Endometrial microvascular endothelial cells (primary cell): ENCODE results near the gene HLCS. TPM values are rescaled to one million over a fixed set of nuclear protein-coding genes. Genes with fewer than 3 reads are reported as not detected.

ENCODE experiments used
- in situ Hi-C: cut with HindIII; loops from 2 replicates; pipeline ENCODE4 v1.10.0; 2017; ENCODE audit warnings: low sequenced_read_pairs, low pct_unique_long_range_greater_than_20kb; ENCODE audit errors: inconsistent ontology term
- total RNA-seq: library from RNA; depleted of rRNA; stranded (reverse); fragments of >200 nt; gene quantifications from one replicate; pipeline ENCODE4 v1.2.3, GENCODE V29; 2015; ENCODE audit errors: inconsistent ontology term

HLCS gene
- total RNA-seq, 1 donor from 2014 or later, result 29.3 TPM

DNA sequence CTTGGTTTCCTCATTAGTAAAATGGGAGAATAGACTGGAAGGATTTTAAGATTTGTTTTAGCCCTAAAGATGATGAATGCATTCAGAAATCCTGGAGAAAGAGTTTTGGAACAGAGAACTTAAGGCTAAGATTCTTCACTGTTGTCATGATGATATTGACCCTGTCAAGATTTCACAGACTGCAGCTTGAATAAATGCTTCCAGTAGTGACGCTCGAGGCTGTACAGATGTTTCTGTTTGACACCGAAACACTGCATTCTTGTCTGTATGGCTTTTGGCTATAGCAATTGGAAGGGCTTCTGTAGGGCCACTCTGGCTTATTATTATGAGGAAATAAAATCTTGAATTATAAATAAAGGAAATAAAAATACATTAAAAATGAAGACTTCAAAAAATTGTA is 241.8 kb downstream of the HLCS start:
- in situ Hi-C loops, result no loop called here

DNA sequence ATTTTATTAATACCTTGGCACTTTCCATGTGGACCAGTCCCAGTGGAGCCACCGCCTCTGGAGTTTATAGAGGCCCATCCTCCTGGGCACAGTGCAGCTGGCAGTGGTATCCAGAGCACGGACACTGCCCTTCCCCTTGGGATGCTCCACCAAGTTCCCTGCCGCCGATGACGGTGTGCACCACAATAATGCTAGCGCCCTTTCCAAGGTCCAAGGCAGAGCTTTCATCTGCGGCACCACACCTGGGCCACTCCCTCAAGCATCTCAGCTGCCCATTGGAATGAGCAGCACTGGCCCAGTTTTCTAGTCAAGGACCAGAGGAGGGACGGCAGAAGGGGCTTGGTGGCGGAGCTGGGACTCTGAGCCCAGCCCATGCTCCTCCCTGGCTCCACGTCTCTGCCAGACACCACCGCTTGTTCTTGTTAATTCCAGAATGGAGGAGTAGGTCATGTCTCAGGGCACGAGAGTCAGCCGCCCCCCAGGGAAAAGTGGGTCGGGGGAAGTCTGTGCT is 243.0 kb downstream of the HLCS start:
- in situ Hi-C loops, result no loop called here

DNA sequence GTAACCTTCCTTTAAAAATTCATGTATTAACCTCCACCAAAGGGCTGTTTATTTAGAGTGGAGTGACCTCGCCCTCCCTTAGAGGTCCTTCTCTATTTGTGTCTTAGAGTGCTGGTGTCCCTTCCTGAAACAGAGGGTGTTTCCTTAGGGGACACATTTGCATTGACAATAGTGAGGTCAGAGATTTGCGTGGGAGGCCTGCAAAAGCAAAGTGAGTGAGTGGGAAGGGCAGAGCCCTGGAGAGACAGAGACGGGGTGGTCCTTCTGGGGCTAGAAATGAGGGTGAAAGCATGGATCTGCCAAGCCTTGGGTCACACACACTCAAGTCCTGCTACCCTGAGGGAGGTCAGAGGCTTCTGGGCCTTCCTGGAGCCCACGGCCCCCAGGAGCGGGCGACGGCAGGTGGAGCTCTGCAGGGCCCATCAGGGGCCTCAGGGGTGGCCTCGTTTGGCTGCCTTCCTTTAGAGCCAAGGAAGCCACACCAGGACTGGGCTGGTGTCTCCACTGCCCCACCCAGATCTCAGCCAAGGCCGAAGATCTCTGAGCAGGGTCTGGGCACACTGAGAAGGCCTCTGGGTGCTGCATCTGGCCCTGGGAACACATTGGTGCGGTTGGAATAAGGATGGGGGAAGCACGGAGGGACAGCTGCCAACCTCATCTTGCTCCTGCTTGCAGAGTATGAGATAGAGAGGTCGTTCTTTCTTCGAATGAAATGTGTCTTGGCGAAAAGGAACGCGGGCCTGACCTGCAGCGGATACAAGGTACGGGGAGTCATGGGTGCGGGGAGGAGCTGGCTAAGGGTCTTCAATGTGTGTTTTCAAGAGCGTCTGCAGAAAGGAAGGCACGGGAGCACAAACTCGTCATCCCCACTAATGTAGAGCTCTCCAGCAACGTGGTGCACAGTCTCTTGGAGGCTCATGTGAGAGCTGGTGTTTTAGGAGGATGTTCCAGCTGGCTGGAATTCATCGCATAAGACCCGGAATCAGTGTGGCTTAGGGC is 243.8 kb downstream of the HLCS start:
- in situ Hi-C loops, result no loop called here

DNA sequence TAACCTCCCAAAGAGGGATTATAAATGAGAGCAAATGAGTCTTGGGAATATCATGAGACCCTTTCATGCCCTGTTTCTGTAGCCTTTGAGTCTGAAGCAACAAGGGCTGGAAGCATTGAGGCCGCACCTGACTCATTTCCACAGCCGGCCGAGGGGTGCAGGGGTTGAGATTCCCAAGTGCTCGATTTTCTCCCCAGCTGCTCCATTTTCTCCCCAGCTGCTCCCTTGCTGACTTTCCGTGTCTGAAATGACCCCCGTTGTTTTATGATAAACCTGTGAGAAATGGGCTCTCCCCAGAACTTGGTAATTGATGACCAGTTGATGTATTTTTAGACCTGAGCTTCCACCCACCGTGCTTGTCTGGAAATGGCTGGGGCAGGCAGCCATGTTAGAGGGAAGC is 244.7 kb downstream of the HLCS start:
- in situ Hi-C loops, result no loop called here

DNA sequence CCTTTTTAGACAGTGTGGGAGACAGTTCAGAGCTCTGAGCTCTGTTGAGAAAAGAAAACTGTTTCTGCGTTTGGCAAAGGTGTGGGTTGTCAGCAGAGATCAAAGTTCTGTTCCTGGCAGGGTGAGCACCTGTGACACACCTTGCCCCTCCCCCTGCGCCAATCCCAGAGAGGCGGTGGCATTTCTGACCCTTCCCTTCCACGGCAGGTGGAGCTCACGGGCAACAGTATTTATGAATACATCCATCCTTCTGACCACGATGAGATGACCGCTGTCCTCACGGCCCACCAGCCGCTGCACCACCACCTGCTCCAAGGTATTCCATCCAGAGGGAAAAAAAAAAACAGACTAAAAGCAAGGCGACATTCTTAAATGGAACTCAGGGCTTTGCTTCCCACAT is 246.9 kb downstream of the HLCS start:
- in situ Hi-C loops, result no loop called here

DNA sequence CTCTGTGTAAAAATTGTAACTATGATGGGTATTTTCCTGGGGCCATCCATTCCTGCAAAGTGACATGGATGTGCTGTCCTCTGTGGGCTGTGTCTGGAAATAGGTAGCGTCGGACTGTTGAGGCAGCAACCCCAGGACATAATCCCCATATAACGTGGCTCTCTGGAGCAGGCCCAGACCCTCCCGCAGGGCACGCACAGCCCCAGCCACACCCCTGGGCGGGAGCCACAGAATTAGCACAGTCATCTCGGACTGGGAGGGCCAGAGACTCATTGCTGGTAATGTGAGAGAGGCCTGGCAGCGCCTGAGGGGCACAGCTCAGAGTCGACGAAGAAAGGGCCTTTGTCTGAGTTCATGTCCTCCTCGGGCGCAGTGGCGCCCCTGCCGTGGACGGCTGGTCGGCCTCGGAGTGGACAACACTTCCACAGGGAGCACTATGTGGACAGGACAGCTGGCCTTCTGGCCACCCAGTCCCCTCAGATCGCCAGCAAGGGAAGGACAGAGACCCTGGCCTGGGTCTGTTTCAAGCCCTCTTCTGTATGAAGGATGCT is 247.4 kb downstream of the HLCS start:
- in situ Hi-C loops, result no loop called here

DNA sequence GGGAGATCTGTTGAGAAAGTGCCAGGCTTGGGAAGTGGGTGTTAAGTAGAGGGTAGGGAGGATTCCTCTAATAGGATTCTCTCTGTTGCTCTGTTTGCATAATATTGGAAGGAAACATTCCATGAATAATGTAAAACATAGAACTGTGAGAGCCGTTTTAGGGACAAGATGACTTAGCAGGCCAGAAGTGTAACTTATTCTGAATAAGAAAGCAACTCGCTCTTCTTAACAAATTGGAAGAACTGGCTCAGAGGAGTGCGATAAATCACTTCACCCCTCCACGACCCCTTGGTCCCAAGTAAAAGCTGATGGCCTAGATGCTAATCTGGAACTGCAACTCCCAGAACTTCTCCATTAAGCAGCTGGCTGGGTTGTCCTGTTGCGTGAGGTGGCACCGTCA is 248.5 kb downstream of the HLCS start:
- in situ Hi-C loops, result no loop called here

DNA sequence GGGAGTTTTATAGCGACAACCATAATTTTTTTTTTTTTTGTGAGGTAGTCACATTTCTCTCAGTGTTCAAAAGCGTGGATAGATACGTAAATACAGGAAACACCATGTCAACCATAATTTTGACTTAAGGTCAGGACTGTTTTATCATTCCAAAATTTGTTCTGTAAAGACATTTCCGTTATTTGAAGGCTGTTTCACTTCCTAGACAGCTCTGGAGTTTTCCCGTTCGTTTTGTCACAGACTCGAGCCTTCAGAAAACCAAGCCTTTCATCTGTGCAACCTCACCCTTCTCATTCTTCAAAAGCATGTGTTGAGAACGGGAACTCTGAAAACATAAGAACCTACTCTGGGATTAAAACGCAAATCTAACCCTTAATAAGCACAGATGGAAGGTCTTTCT is 249.6 kb downstream of the HLCS start:
- in situ Hi-C loops, result no loop called here

DNA sequence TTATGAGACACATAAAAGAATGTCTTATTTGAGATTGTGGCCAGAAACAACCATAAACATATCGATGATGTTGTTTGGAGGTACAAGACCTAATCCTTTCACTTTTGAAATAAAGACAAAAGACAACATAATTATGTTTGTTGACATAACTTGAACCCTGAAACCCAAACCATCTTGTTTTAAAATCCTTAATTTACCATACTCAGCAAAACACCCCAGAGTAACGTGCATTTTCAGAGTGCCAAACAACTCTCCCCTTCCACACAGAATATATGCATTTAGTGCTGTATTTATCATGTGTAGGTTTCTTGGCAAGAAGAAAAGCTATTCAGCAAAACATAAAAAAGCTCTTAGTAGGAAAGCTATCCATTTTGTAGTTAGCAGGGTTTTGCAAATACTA is 250.1 kb downstream of the HLCS start:
- in situ Hi-C loops, result no loop called here

DNA sequence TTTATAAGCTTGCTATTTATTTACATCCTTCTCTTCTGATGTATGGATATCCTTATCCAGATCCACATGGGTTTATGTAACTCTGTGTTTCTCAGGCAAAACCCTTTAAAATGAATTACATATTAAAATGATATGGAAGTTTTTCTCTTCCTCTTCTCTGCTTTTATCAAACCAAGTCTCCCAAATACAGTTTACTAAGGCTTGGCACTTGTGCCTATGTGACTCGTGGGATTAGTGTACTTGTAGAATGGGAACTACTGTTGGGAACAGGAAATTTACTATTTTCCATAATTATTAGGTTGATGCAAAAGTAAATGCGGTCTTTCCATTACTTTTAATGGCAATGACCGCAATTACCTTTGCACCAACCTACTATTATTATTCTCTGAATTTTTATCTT is 252.7 kb downstream of the HLCS start:
- in situ Hi-C loops, result no loop called here

DNA sequence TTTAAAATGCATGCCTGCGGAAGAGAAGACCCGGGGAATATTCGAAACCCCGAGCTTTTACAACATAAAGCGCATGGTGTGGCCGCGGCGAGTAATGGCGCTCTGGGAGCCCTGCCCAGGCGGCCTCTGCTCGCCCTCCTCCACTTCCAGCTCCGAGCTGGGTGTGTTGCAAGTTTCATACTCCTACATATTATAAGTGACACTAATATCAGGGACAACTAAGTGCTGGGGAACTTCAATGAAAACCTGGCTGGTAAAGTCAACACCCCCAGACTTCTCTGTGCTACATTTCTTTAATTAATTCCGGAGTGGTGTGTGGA is 255.8 kb downstream of the HLCS start:
- in situ Hi-C loops, result no loop called here

DNA sequence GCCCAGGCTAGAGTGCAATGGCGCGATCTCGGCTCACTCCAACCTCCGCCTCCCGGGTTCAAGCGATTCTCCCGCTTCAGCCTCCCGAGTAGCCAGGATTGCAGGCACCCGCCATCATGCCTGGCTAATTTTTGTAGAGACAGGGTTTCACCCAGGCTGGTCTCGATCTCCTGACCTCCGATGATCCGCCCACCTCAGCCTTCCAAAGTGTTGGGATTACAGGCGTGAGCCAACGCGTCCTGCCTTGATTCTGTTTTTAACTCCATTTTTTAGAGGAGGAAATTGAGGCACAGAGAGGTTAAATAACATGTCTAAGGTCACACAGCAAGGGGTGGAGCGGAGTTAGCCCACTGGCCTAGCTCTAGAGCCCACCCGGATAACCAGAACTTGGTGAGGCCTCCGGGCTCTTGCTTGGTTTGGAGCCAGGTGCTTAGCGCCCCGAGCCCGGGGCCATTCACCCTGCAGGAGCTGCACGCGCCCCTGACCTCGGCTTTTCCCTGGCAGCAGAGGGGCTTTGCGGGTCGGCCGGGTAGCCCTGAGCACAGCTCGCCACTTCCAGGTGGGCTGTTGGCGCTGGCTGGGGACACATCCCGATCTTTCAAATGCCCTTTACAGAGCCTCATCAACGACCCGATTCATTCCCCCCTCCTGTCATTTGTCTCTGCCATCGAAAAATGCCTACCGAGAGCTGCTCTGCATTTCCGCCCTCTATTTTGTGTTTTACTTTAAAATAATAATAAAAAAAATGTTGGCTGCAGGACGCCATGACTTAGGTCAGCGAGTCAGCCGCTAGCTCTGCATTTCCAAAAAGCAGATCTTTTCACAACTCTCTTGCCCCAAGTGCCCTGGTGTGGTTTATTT is 256.4 kb downstream of the HLCS start:
- in situ Hi-C loops, result no loop called here

DNA sequence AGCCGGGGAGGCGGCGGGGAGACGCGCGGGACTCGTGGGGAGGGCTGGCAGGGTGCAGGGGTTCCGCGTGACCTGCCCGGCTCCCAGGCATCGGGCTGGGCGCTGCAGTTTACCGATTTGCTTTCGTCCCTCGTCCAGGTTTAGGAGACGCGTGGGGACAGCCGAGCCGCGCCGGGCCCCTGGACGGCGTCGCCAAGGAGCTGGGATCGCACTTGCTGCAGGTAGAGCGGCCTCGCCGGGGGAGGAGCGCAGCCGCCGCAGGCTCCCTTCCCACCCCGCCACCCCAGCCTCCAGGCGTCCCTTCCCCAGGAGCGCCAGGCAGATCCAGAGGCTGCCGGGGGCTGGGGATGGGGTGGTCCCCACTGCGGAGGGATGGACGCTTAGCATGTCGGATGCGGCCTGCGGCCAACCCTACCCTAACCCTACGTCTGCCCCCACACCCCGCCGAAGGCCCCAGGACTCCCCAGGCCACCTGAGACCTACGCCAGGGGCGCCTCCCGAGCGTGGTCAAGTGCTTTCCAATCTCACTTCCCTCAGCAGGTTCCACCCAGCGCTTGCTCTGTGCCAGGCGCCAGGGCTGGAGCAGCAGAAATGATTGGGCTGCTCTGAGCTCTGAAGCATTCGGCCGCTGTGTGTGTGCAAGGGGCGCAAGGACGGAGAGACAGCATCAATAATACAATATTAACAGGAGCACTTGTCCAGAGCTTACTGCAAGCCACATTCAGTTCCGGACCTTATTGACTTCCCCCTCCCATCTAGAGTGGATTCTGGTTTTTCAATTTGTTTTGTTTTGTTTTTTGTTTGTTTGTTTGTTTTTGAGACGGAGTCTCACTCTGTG is 257.2 kb downstream of the HLCS start:
- in situ Hi-C loops, result no loop called here

DNA sequence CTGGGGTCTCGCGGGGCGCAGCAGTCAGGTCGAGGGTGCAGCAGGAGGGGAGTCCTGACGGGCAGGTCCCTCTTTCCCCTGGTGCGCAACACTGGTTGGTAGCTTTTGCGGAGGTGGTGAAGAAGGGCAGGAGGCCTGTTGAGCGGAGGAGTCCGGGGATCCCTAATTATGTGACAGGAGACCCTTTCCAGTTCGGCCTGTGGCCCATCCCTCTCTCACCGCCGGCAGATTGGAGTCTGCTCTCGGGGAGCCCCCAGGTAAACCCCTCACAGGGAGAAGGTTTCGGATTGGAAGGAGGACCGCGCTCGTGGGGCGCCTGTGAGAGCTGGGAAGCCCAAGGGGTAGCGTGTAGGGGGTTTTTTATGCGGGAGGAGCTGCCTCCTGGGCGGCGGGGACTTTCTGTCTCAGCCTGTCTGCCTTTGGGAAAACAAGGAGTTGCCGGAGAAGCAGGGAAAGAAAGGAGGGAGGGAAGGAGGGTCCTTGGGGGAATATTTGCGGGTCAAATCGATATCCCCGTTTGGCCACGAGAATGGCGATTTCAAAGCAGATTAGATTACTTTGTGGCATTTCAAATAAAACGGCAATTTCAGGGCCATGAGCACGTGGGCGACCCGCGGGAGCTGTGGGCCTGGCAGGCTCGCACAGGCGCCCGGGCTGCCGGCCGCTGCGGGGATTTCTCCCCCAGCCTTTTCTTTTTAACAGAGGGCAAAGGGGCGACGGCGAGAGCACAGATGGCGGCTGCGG is 258.0 kb downstream of the HLCS start:
- in situ Hi-C loops, result no loop called here

DNA sequence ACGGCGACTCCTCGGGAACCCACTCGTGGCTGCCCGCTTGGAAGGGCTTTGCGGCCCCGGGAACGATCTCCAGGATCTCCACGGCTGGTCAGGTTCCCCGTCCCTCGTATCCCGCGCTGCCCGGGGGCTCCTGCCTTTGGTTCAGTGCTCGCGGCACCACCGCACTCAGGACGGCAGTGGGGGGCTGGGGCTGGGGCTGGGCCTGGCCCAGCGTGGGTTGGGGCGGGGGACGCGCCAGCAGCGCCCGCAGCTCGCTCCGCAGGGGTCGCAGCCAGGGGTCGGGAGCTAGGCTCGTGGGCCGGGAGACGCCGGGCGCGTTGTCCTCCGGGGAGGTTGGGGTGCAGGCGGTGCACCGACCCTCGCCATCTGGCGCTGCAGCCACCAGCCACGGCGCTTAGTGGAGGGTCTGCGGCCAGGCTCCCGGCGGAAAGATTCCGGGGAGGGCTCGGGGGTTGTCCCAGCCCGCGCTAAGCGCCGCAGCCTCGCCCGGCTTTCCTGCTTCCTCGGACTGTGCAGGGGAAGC is 258.6 kb downstream of the HLCS start:
- in situ Hi-C loops, result no loop called here

DNA sequence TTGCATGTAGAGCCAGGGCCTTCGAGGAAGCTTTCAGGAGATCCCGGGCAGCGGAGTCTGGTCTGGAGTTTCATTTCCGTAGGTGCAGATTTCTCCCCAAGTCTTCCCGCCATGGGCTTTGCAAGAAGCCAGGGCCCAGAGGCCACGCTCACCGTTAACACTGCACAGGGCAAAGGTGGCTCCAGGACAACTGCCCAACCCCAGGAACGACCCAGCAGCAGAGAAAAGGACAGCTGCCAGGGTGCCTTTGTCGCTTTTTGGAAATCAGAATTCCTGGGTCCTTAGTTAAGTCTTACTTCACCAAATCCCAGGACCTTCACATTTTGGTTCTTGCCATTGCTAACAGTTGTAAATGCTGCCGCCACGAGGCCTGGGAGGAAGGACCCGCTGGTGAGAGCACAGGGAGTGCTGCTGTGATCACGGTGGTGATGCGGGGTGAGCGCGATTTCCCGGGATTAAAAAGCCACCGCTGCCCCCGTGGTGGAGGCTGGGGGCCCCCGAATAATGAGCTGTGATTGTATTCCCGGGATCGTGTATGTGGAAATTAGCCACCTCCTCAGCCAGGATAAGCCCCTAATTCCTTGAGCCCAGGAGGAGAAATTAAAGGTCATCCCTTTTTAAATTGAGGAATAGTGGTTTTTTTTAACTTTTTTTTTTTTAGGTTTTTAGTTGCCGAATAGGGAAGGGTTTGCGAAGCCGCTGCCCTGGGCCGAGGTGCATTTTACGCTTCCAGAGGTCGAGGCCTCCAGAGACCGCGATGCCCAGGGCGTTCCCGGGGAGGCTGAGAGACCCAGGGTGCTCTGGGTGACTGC is 259.3 kb downstream of the HLCS start:
- in situ Hi-C loops, result no loop called here

DNA sequence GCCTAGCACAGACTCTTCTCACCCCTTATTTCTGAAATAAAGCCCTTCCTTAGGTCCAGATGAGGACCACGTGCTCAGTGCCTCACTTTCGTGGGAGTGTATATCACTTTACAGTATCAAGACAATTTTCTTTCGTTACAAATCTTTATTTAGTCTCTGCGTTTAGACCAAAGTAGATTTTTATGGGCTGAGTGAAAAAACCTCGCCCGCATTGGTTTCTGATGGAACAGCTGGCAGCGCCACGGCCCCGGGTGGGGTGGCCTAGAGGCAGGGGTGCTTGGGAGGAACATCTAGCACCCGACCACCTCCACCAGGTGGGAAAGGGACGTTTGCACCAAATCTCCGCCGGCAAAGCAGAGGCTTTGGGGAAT is 260.0 kb downstream of the HLCS start:
- in situ Hi-C loops, result no loop called here
